Suprapubic skin (tissue), 4 donors: ENCODE measurements around the gene TUBA1C. TPM values are rescaled to one million over a fixed set of nuclear protein-coding genes. Genes with fewer than 3 reads are reported as not detected.
"Not testable (repeated sequence)": the region's sequence is repeated elsewhere in the genome, so short reads cannot be mapped to it uniquely, and the experiment has no call there.

ENCODE experiments used
- DNase-seq, 2 donors: peaks; one replicate each; pipeline ENCODE4 v3.0.0-alpha.2; 2019; ENCODE audit warnings: low spot score in 2 of 2
- H3K27ac ChIP-seq: fragments of 200-600 bp; sonication (generic); one replicate; pipeline ENCODE4 v1.5.1; 2019
- H3K27me3 ChIP-seq: fragments of 200-600 bp; sonication (generic); one replicate; pipeline ENCODE4 v1.5.1; 2019
- H3K36me3 ChIP-seq: fragments of 200-600 bp; sonication (generic); one replicate; pipeline ENCODE4 v1.5.1; 2019
- H3K4me1 ChIP-seq: fragments of 200-600 bp; sonication (generic); one replicate; pipeline ENCODE4 v1.5.1; 2019
- H3K4me3 ChIP-seq: fragments of 200-600 bp; sonication (generic); one replicate; pipeline ENCODE4 v1.5.1; 2019; ENCODE audit warnings: mild to moderate bottlenecking
- H3K9me3 ChIP-seq: fragments of 200-600 bp; sonication (generic); one replicate; pipeline ENCODE4 v1.5.1; 2019
- EP300 ChIP-seq: sonication (generic); formaldehyde crosslinking; IDR thresholded peaks from one replicate; pipeline ENCODE4 v1.6.1; 2017; ENCODE audit warnings: antibody characterized with exemption
- POLR2A ChIP-seq, 2 donors: fragments of 450-650 bp; IDR thresholded peaks; one replicate each; pipeline ENCODE4 v1.6.1; 2017; ENCODE audit warnings: antibody characterized with exemption in 2 of 2, mild to moderate bottlenecking in 2 of 2, moderate library complexity in 2 of 2
- POLR2AphosphoS5 ChIP-seq, 3 donors: sonication (generic); formaldehyde crosslinking; IDR thresholded peaks; one replicate each; pipeline ENCODE4 v1.6.1; 2017; ENCODE audit warnings: antibody characterized with exemption in 3 of 3
- WGBS: methylation state at CpG from one replicate; pipeline ENCODE4 v1.1.5; 2018; 5-methylcytosine and 5-hydroxymethylcytosine counted together
- total RNA-seq, 4 donors: library from RNA; depleted of rRNA; stranded (reverse); fragments of >200 nt; gene quantifications; one replicate each; pipeline ENCODE4 v1.1.0, GENCODE V29; 2016
- TF ChIP-seq, protein P1 (sequence below), 2 donors: fragments of 200-600 bp in 1 of 2; fragments of 450-650 bp in 1 of 2; sonication (generic) in 1 of 2; IDR thresholded peaks; one replicate each; pipeline ENCODE4 v1.5.1; 2016 to 2019; ENCODE audit warnings: antibody characterized with exemption in 2 of 2, mild to moderate bottlenecking in 1 of 2, moderate library complexity in 1 of 2

TUBA1C gene
- total RNA-seq, 4 donors from 2014 or later: 115 to 747 (median 609) TPM

DNA sequence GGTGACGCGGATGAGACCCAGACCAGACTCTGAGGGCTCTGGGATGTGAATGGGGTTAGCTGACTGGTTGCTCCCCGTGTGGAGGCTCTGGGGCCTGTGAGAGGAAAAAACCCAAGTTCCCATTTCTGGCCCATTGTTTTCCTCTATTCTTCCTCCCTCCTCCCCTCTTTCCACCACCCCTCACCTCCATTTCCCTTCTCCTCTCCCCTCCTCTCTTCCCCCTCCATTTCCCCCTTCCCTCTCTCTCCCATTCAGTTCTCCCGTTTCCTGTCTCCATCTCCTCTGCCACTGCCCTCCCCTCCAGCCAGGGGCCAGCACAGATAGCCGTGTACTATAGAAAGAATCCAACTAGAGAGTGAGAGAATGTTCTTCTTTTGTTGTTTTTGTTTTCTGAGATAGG, 17.4 kb downstream of the TUBA1C start:
- no peaks in the 10 kb centered on the region for H3K36me3 ChIP-seq
- H3K4me3 ChIP-seq: no peak overlapping the region
- no peaks in the 10 kb centered on the region for H3K9me3 ChIP-seq
- peaks cover 7% of the 10 kb centered on the region for H3K27me3 ChIP-seq
- WGBS: 80% methylated on average over 5 of the region's 5 CpGs
- H3K4me1 ChIP-seq: peaks cover 5% of the 10 kb centered on the region
- TF ChIP-seq POLR2AphosphoS5 (IDR thresholded peaks at IDR 0.05) (no peak), POLR2A (IDR thresholded peaks at IDR 0.05) (no peak), EP300 (no peak)
- TF ChIP-seq, protein P1, sequence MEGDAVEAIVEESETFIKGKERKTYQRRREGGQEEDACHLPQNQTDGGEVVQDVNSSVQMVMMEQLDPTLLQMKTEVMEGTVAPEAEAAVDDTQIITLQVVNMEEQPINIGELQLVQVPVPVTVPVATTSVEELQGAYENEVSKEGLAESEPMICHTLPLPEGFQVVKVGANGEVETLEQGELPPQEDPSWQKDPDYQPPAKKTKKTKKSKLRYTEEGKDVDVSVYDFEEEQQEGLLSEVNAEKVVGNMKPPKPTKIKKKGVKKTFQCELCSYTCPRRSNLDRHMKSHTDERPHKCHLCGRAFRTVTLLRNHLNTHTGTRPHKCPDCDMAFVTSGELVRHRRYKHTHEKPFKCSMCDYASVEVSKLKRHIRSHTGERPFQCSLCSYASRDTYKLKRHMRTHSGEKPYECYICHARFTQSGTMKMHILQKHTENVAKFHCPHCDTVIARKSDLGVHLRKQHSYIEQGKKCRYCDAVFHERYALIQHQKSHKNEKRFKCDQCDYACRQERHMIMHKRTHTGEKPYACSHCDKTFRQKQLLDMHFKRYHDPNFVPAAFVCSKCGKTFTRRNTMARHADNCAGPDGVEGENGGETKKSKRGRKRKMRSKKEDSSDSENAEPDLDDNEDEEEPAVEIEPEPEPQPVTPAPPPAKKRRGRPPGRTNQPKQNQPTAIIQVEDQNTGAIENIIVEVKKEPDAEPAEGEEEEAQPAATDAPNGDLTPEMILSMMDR (IDR thresholded peaks at IDR 0.05): no peak
- DNase-seq: no peak
- no peak overlapping the region for H3K27ac ChIP-seq

DNA sequence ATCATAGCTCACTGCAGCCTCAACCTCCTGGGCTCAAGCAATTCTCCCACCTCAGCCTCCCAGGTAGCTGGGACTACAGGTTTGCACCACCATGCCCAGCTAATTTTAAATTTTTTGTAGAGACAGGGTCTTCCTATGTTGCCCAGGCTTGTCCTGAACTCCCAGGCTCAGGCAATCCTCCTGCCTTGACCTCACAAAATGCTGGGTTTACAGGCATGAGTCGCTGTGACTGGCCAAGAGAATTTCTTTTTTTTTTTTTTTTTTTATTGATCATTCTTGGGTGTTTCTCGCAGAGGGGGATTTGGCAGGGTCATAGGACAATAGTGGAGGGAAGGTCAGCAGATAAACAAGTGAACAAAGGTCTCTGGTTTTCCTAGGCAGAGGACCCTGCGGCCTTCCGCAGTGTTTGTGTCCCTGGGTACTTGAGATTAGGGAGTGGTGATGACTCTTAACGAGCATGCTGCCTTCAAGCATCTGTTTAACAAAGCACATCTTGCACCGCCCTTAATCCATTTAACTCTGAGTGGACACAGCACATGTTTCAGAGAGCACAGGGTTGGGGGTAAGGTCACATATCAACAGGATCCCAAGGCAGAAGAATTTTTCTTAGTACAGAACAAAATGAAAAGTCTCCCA, 18.0 kb downstream of the TUBA1C start:
- not testable (repeated sequence) for H3K9me3 ChIP-seq, H3K27me3 ChIP-seq, H3K36me3 ChIP-seq, H3K4me1 ChIP-seq, H3K27ac ChIP-seq, H3K4me3 ChIP-seq, DNase-seq
- WGBS: 78% methylated on average over 2 of the region's 6 CpGs

DNA sequence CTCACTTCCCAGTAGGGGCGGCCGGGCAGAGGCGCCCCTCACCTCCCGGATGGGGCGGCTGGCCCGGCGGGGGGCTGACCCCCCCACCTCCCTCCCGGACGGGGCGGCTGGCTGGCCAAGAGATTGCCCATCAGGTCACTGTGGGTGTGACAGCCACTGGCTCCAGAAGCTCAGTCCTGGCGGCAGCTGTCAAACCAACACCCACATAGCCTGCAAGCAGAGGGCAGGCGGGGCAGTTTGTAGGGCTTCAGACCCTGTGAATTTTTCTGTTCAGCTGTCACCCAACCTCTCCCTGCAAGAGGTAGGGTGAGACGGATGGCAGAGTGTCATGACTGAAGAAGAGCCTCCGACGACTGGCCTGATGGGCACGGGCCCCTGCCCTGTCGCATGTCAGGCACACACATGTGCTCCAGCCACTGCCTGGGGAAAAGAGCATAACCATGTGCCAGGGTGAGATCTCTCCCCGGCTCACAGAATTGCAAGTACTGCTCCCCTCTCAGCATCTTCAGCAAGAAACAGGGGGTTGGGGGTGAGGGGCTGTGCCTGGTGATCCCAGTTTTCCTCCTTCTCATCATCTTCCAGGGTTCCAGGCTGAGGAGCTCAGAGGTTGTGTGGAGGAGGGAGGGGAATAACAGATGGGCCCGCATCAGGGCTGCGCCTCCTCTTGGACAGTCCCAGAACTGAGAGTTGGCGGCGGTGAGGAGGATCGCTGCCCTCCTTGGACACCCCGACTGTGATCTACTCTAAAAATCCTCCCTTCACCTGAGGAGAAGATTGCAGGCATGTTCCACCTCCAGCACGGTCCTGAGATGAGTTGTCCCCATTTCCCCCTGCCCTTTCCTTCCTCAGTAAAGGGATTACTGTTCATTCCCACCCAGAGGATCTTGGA, 18.9 kb downstream of the TUBA1C start:
- Histone ChIP-seq H3K4me3 (no peak overlapping the region), H3K9me3 (no peaks in the 10 kb centered on the region), H3K4me1 (peaks cover 5% of the 10 kb centered on the region), H3K27me3 (peaks cover 7% of the 10 kb centered on the region), H3K36me3 (no peaks in the 10 kb centered on the region), H3K27ac (no peak overlapping the region)
- DNase-seq: no peak
- TF ChIP-seq, protein P1 (IDR thresholded peaks at IDR 0.05): no peak
- no peak for TF ChIP-seq EP300
- TF ChIP-seq POLR2AphosphoS5 (IDR thresholded peaks at IDR 0.05): no peak
- WGBS: 73% methylated on average over 12 of the region's 25 CpGs

DNA sequence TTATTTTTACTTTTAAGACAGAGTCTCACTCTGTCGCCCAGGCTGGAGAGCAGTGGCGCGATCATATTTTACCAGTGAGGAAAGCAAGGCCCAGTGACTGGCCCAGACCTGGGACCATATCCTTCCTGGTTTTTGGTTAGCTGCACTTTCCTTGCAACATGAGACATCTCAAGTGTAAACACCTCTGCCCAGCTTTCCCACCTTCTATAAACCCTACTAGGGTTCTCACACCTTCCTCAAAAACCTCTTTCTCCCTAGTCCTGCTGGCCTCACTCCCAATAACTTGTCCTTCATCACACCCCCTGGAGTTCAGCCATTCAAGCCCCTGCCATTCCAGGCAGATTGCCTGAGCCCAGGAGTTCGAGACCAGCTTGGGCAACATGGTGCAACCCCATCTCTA, 19.8 kb downstream of the TUBA1C start:
- H3K4me1 ChIP-seq: peaks cover 8% of the 10 kb centered on the region
- no peaks in the 10 kb centered on the region for H3K9me3 ChIP-seq
- H3K27ac ChIP-seq: no peak overlapping the region
- TF ChIP-seq, protein P1 (IDR thresholded peaks at IDR 0.05): no peak
- TF ChIP-seq POLR2A (IDR thresholded peaks at IDR 0.05): no peak
- TF ChIP-seq POLR2AphosphoS5 (IDR thresholded peaks at IDR 0.05): no peak
- TF ChIP-seq EP300: no peak
- H3K27me3 ChIP-seq: peaks cover 7% of the 10 kb centered on the region
- WGBS: 91% methylated on average over 4 of the region's 4 CpGs
- no peak overlapping the region for H3K4me3 ChIP-seq
- no peak for DNase-seq
- no peaks in the 10 kb centered on the region for H3K36me3 ChIP-seq

DNA sequence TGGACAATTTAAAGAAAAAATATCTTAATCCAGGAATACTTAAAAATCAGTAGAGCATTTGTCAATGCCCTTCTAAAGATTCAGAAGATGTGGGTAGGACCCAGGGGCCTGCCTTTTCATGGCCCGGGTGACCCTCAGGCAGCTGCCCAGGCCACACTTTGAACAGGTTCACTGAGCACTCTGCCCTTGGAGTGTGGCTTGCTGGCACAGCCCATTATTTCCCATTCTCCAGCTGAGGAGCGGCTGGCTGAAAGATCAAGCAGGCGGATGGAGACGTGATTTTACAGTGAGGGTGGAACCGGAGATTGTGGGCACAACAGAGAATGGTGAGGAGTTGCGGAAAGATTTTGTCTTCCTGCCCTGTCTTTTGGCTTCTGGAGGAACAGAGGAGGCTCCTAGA, 23.0 kb downstream of the TUBA1C start:
- H3K36me3 ChIP-seq: no peaks in the 10 kb centered on the region
- TF ChIP-seq EP300 (no peak), POLR2A (IDR thresholded peaks at IDR 0.05) (no peak), POLR2AphosphoS5 (IDR thresholded peaks at IDR 0.05) (no peak)
- TF ChIP-seq, protein P1 (IDR thresholded peaks at IDR 0.05): no peak
- DNase-seq: no peak
- no peak overlapping the region for H3K27ac ChIP-seq
- no peaks in the 10 kb centered on the region for H3K9me3 ChIP-seq
- H3K4me1 ChIP-seq: peaks cover 12% of the 10 kb centered on the region
- 56% methylated on average over 6 of the region's 6 CpGs for WGBS
- no peak overlapping the region for H3K4me3 ChIP-seq
- peaks cover 7% of the 10 kb centered on the region for H3K27me3 ChIP-seq
